Skeletal muscle tissue (tissue), 4 donors: Measurements from ENCODE around the gene TCHP. TPM values are rescaled to one million over a fixed set of nuclear protein-coding genes. Genes with fewer than 3 reads are reported as not detected.
"Not testable (repeated sequence)": the region's sequence is repeated elsewhere in the genome, so short reads cannot be mapped to it uniquely, and the experiment has no call there.

Experiments
- H3K27ac ChIP-seq: one replicate; pipeline ENCODE4 v1.7.0; 2013; ENCODE audit warnings: mild to moderate bottlenecking, low read depth, low read length, inconsistent platforms
- H3K27me3 ChIP-seq, 3 donors: one replicate each; pipeline ENCODE4 v1.7.0; 2013; ENCODE audit warnings: low read length in 3 of 3; ENCODE audit not compliant: control insufficient read depth in 3 of 3, insufficient read depth in 3 of 3
- H3K36me3 ChIP-seq, 3 donors: one replicate each; pipeline ENCODE4 v1.7.0; 2013; ENCODE audit warnings: low read length in 3 of 3; ENCODE audit not compliant: control insufficient read depth in 3 of 3, insufficient read depth in 3 of 3
- H3K4me1 ChIP-seq, 3 donors: one replicate each; pipeline ENCODE4 v1.7.0; 2013; ENCODE audit warnings: low read length in 3 of 3, mild to moderate bottlenecking in 3 of 3; ENCODE audit not compliant: control insufficient read depth in 3 of 3, insufficient read depth in 3 of 3
- H3K4me3 ChIP-seq, 3 donors: one replicate each; pipeline ENCODE4 v1.7.0; 2013; ENCODE audit warnings: low read length in 3 of 3
- H3K9ac ChIP-seq, 3 donors: one replicate each; pipeline ENCODE4 v1.7.0; 2013; ENCODE audit warnings: low read length in 3 of 3, mild to moderate bottlenecking in 3 of 3, moderate library complexity in 2 of 3, low read depth in 1 of 3
- H3K9me3 ChIP-seq, 3 donors: one replicate each; pipeline ENCODE4 v1.7.0; 2013; ENCODE audit warnings: low read length in 3 of 3; ENCODE audit not compliant: control insufficient read depth in 3 of 3
- total RNA-seq: library from RNA; depleted of rRNA; stranded (reverse); fragments of >200 nt; gene quantifications from one replicate; pipeline ENCODE4 v1.2.3, GENCODE V29; 2014
- donor health status: Osteomylitis.

The TCHP gene
- total RNA-seq, 1 donor from 2014 or later, result 3.7 TPM

DNA sequence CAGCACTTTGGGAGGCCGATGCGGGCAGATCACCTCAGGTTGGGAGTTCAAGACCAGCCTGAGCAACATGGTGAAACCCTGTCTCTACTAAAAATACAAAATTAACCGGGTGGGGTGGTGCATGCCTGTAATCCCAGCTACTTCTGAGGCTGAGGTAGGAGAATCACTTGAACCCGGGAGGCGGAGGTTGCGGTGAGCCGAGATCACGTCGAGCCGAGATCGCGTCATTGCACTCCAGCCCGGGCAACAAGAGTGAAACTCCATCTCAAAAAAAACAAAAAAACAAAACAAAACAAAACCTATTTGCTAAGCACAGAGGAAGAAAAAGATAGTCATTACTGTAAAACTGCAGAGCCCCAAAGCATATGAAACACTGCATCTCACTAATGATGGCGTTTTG is 29.3 kb downstream of the TCHP start:
- not testable (repeated sequence) for H3K4me3 ChIP-seq, H3K9ac ChIP-seq, H3K27ac ChIP-seq, H3K9me3 ChIP-seq, H3K27me3 ChIP-seq
- Histone ChIP-seq H3K36me3 (peaks cover 36 to 44% (median 43%) of the 10 kb centered on the region in 3 donors), H3K4me1 (peaks cover 5 to 11% (median 9%) of the 10 kb centered on the region in 3 donors)

DNA sequence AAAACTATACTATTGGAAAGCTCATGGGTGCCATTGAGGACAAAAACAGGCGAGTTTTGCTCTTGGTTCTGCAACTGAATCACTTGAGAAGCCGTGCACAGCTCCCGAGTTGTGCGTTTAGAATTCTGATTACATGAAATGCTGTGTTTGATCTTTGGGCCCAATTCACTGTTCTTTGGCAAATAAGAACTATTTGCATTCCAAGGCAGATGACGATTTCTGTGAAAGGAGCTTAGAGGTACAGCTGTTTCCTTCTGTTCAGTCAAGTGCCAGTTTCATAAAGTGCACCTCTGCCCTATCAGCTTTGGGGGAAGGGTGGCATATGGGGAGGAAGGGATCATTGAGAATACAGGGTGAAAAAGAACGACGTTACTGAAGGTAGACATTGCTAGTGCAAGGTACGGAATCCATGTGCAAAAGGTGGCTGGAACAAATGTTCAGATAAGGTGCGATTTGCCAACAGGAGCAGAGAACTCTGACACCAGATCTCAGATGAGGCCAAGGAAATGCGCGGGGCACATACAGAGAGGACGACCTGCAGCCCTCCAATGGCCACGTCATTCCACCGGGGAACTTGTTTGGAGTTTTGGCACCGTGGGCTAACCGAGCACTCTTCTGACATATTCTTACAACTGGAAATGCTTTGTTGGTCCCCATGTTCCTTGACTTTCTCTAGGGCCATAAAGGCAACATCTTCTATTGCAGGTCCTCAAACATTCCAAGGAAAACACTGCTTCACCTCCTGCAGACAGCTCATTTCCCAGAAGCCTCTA is 30.1 kb downstream of the TCHP start:
- Histone ChIP-seq H3K27me3 (no peaks in the 10 kb centered on the region), H3K4me1 (peaks cover 5 to 11% (median 9%) of the 10 kb centered on the region in 3 donors), H3K4me3 (no peak overlapping the region), H3K36me3 (peaks cover 36 to 47% (median 43%) of the 10 kb centered on the region in 3 donors), H3K9me3 (no peaks in the 10 kb centered on the region), H3K9ac (no peak overlapping the region), H3K27ac (no peak overlapping the region)

DNA sequence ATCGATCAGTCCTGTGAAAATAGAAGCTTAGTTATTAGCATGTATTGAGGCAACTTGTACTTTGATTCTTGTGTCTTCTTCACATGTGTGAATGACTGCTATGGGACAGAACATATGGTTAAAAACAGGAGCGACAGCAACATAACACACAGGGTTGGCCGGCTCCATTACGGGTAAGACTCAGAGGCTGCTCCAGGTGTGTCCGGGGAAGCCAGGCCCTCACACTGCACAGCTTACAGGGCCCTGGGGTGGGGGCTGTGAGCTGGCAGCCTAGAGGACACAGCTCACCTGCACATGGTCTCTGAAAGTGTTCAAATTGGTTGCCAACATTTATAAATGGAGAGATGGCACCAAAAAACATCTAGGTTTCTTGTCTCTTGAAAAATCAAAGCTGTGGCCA is 31.1 kb downstream of the TCHP start:
- Histone ChIP-seq H3K27me3 (no peaks in the 10 kb centered on the region), H3K36me3 (peaks cover 40 to 52% (median 49%) of the 10 kb centered on the region in 3 donors), H3K9me3 (no peaks in the 10 kb centered on the region), H3K27ac (no peak overlapping the region), H3K4me3 (no peak overlapping the region), H3K9ac (no peak overlapping the region), H3K4me1 (peaks cover 5 to 11% (median 9%) of the 10 kb centered on the region in 3 donors)

DNA sequence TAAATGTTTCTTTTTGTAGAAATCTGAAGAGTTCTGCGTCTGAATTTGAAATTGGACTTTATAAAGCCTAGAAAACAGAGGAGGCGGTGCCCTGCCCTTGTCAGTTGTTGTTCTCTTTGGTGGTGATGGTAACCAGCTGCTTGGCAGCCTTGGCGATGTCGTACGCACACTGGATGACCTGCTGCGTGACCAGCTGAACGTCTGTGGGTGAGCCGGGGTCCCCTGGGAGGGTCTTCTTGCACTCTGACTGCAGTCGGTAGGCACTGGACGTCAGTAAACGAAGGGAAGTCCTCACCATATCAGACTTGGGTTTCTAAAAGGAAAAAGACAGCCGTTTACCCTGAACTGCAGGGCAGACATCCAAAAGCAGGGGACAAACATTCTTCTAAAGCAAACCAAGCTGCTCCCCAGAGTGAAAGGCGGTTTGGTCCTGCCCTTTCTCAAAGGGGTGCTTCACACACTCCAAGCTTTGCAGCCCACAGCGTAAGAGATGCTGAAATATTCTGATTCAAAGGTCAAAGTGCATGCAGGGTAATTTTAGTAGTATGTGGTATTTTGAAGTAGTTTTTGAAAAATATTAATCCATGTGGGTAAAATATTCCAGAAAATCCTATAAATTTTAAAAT is 32.9 kb downstream of the TCHP start:
- Histone ChIP-seq H3K36me3 (peaks cover 39 to 66% (median 61%) of the 10 kb centered on the region in 3 donors), H3K27ac (no peak overlapping the region), H3K27me3 (no peaks in the 10 kb centered on the region)

DNA sequence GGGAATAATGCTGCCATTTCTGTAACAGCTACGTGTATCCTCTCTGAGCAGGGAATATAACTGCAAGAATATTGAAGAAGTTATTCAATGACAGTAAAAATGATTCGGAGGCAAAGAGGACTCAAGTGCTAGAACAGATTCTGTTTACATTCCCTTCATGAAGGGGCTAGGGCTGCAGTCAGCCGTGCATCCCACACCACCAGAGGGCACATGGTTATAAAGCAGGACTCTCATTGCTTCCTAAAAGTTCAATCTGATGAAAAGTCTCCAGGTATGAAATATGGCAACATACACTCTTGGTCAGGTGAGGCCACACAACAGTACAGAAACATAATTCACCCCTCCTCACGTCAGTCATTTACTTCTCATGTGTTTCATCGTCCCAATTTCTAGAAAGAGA is 34.0 kb downstream of the TCHP start:
- H3K27me3 ChIP-seq, result no peaks in the 10 kb centered on the region
- peaks cover 49 to 72% (median 71%) of the 10 kb centered on the region in 3 donors for H3K36me3 ChIP-seq
- H3K4me3 ChIP-seq, result no peak overlapping the region
- no peaks in the 10 kb centered on the region for H3K4me1 ChIP-seq
- no peaks in the 10 kb centered on the region for H3K9me3 ChIP-seq
- no peak overlapping the region for H3K27ac ChIP-seq
- H3K9ac ChIP-seq, result no peak overlapping the region

More for the DNA sequence above, 32.9 kb downstream of the TCHP start:
- Histone ChIP-seq H3K4me1 (peaks cover 4 to 6% (median 5%) of the 10 kb centered on the region in 3 donors), H3K9me3 (no peaks in the 10 kb centered on the region), H3K4me3 (no peak overlapping the region), H3K9ac (no peak overlapping the region)

DNA sequence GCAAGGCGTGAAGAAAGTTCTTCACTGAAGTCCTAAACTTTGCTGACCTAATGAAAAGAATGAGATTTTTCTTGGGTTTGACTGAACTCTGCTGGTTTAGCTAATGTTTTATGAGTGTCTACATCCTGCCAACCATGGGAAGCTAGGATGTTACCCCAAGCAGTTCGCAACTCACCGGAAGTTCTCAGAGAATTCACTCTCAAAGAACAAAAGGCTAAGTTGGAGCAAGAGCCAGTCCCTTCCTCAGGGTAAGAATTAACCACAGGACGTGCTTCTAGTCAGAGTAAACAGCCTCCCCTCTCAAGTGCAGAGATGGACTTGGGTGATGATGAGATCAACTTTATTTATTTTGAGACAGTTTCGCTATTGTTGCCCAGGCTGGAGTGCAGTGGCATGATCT is 37.3 kb downstream of the TCHP start:
- Histone ChIP-seq H3K4me3 (no peak overlapping the region), H3K9me3 (no peaks in the 10 kb centered on the region), H3K4me1 (no peaks in the 10 kb centered on the region), H3K27me3 (no peaks in the 10 kb centered on the region), H3K27ac (no peak overlapping the region), H3K36me3 (peaks cover 29 to 62% (median 52%) of the 10 kb centered on the region in 3 donors), H3K9ac (no peak overlapping the region)

DNA sequence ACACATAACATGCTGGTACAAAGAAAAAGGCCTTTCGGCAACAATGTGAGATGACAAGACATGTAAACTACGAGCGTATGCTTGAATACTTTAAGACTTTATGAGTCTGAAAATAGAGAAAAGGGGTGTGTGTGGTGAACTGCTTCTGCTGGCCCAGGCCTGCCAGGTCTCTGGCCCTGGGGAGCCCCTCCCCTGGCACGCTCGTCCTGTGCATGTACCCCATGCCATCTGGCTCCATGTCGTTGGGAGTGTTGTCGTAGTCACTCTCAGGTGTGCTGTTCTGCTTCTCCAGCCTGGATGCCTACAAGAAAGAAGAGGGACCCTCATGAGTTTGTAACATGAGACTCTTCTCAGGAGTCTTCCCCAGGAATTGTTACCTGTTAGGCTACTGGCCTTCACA is 38.9 kb downstream of the TCHP start:
- no peaks in the 10 kb centered on the region for H3K9me3 ChIP-seq
- H3K4me1 ChIP-seq, result no peaks in the 10 kb centered on the region
- no peak overlapping the region for H3K4me3 ChIP-seq
- H3K27ac ChIP-seq, result no peak overlapping the region
- no peaks in the 10 kb centered on the region for H3K27me3 ChIP-seq
- no peak overlapping the region for H3K9ac ChIP-seq
- peaks cover 20 to 47% (median 40%) of the 10 kb centered on the region in 3 donors for H3K36me3 ChIP-seq

DNA sequence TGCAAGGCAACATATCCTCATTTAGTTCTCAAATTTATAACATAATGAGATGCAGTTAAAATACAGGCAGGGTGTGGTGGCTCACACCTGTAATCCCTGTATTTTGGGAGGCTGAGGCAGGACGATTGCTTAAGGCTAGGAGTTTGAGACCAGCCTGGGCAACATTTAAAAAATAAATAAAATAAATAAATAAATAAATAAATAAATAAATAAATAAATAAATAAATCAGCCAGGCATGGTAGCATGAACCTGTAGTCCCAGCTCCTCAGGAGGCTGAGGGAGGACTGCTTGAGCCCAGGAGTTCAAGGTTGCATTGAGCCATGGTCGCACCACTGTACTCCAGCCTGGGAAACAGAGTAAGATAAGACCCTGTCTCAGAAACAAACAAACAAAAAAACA is 39.4 kb downstream of the TCHP start:
- H3K9ac ChIP-seq, result no peak overlapping the region
- peaks cover 21 to 44% (median 41%) of the 10 kb centered on the region in 3 donors for H3K36me3 ChIP-seq
- H3K27me3 ChIP-seq, result no peaks in the 10 kb centered on the region
- H3K27ac ChIP-seq, result no peak overlapping the region
- no peaks in the 10 kb centered on the region for H3K9me3 ChIP-seq
- H3K4me1 ChIP-seq, result no peaks in the 10 kb centered on the region
- H3K4me3 ChIP-seq, result no peak overlapping the region

DNA sequence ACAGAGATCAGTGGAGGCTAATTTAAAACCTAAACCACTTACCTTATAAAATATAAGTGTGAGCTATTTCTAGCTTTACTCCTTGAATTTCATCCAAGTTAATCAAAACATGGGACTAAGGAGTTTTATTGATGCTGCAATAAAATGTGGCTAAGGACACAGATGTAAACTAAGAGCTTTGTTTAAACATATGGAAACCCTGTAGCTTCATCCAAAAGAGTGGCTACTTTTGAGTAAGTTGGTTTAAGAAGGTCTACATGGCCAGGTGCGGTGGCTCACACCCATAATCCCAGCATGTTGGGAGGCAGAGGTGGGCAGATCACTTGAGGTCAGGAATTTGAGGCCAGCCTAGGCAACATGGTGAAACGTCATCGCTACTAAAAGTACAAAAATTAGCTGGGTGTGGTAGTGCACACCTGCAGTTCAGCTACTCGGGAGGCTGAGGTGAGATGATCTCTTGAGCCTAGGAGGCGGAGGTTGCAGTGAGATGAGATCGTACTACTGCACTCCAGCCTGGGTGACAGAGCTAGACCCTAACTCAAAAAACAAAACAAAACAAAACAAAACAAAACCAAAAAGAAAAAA is 40.4 kb downstream of the TCHP start:
- no peak overlapping the region for H3K9ac ChIP-seq

DNA sequence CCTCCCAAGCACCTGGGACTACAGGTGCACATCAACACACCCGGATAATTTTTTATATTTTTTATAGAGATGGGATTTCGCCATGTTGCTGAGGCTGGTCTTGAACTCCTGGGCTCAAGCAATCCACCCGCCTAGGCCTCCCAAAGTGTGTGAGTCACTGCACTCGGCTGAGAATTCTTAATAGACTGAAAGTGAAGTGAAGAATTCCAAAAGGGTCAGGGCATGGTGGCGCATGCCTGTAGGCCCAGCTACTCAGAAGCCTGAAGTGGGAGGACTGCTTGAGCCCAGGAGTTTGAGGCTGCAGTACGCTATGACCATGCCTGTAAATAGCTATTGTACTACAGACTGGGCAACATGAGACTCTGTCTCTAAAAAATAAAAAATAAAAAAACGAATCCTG is 43.7 kb downstream of the TCHP start:
- Histone ChIP-seq H3K36me3 (peaks cover 16 to 41% (median 28%) of the 10 kb centered on the region in 3 donors), H3K27me3 (no peaks in the 10 kb centered on the region), H3K27ac (no peak overlapping the region), H3K9me3 (no peaks in the 10 kb centered on the region), H3K4me1 (peaks cover 19 to 25% (median 23%) of the 10 kb centered on the region in 3 donors), H3K9ac (no peak overlapping the region), H3K4me3 (no peak overlapping the region)

More for the DNA sequence above, 40.4 kb downstream of the TCHP start:
- Histone ChIP-seq H3K9me3 (no peaks in the 10 kb centered on the region), H3K27me3 (no peaks in the 10 kb centered on the region), H3K4me3 (no peak overlapping the region), H3K4me1 (peaks cover 0 to 8% (median 0%) of the 10 kb centered on the region in 3 donors), H3K27ac (no peak overlapping the region), H3K36me3 (peaks cover 22 to 49% (median 46%) of the 10 kb centered on the region in 3 donors)
